Measurements from ENCODE around the gene PRPF40A. TPM values are rescaled to one million over a fixed set of nuclear protein-coding genes. Genes with fewer than 3 reads are reported as not detected.
A peak's percentile ranks its signal among the peaks of the same experiment; 100 is the strongest.

PRPF40A gene
- total RNA-seq, 1 experiment from 2014 or later: 321 TPM

DNA sequence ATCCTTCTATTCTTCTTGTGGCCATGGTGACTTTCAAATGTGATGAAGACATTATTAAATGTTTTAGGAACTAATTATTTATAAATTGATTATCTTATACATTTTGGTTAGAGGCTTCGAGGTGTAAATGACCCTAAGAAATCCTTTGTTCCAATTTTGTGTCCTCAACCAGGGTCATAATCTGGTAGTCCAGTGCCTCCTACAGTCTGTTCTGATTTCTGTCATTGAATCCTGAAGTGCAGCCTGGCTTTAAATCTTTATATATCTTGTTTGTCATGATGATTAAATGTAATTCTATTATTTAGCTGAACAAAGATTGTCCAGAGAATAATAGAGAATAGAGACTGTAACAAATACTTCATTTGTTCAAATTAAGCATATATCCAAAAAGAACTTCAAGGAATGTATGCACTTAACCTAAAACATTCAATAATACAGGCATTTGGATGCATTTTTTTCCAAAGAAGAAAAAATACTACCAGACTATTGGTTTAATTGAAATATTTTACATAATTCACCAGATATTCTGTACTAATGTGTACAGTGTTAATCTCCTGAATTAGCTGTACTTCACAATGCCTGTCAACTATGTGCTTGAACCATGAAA is 89.8 kb downstream of the PRPF40A start:
- in situ Hi-C loops (cut with HindIII; ENCODE audit: low sequenced_read_pairs): no loop called here
- peak; percentile 63 for DNase-seq (ENCODE audit: low spot score)

GRCh38 chr2:152626911-152627339 is 90.3 kb downstream of the PRPF40A start:
- no peak for DNase-seq (ENCODE audit: low spot score)
- in situ Hi-C loops (cut with HindIII; ENCODE audit: low sequenced_read_pairs): no loop called here

GRCh38 chr2:152624805-152625204 is 92.5 kb downstream of the PRPF40A start:
- in situ Hi-C loops (cut with HindIII; ENCODE audit: low sequenced_read_pairs): no loop called here

GRCh38 chr2:152623775-152624174 is 93.5 kb downstream of the PRPF40A start:
- in situ Hi-C loops (cut with HindIII; ENCODE audit: low sequenced_read_pairs): no loop called here
- DNase-seq (ENCODE audit: low spot score): no peak

More at GRCh38 chr2:152624805-152625204, 92.5 kb downstream of the PRPF40A start:
- DNase-seq (ENCODE audit: low spot score): no peak

GRCh38 chr2:152623076-152623740 is 94.1 kb downstream of the PRPF40A start:
- in situ Hi-C loops (cut with HindIII; ENCODE audit: low sequenced_read_pairs): no loop called here
- no peak for DNase-seq (ENCODE audit: low spot score)

DNA sequence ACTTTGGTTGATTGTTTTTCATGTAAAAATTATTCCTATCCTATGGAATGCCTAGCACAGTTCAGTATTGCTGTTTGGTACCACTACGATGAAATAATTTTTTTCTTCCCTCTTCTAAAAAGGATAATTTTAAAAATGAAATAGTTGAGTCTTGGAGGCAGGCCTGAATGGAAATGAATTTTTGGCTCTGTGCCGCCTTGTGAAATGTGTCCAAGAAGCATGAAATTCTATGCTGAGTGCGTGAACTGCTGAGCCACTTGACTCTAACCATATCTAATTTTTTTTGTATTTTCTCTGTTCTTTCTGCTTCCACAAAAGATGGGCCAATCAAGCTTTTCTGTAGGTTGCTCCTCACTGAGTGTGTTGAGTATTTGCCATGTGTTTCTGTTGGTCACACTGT is 95.0 kb downstream of the PRPF40A start:
- in situ Hi-C loops (cut with HindIII; ENCODE audit: low sequenced_read_pairs): no loop called here
- DNase-seq (ENCODE audit: low spot score): peak; percentile 52

DNA sequence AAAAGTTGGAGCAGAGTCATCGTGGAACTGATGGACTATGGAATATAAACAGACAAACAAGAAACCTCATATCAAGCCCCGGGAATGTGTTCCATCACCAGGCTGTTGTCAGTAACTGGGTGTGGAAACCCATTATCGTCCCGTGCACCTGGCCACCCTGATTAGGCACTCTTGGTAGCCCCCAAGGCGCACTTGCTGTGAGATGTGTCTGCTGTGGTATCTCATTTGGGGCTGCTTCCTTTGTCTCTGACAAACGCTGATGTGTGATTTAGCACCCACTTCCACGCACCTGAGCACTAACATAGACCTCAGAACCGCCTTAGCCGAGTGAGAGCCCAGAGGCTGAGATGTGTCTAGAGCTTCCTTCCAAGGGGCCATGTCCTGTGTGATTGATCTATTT is 96.3 kb downstream of the PRPF40A start:
- no peak for DNase-seq (ENCODE audit: low spot score)
- in situ Hi-C loops (cut with HindIII; ENCODE audit: low sequenced_read_pairs): no loop called here

DNA sequence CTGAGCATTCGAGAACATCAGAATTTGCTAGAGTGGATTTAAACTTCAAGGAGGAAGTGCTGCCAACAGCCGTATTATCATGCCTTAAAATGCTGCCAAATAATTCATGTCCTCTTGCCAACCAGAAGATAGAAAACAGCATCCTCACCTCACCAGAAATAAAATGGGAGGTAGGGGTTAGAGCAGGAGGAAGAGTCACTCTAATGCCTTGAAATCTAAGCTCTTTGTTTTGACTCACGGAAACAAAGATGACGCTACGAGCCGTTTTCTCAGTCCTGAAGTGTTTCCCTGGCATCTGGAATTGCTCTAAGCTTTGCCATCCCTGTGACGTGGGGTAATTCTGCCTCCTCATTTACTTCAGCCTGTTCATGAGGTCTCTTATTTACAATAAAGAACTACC is 97.1 kb downstream of the PRPF40A start:
- peak; percentile 71 for DNase-seq (ENCODE audit: low spot score)
- in situ Hi-C loops (cut with HindIII; ENCODE audit: low sequenced_read_pairs): no loop called here

DNA sequence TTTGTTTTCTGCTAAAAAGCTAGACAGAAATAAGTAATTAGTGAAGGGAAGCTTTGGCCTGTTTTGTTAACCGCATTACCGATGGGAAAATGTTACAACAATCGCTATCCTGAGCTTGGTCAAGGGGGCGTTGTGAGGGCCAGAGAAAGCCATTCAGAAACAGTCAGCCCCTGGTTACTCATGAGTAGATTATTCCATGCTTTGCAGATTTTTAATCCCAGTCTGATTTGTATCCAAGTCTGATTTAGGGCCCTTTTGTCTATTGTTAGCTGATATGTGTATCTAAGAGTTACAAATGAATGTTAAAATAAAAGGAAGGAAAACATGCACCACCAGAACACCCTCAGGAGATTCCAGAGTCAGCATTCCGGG is 99.1 kb downstream of the PRPF40A start:
- in situ Hi-C loops (cut with HindIII; ENCODE audit: low sequenced_read_pairs): no loop called here
- DNase-seq (ENCODE audit: low spot score): no peak

DNA sequence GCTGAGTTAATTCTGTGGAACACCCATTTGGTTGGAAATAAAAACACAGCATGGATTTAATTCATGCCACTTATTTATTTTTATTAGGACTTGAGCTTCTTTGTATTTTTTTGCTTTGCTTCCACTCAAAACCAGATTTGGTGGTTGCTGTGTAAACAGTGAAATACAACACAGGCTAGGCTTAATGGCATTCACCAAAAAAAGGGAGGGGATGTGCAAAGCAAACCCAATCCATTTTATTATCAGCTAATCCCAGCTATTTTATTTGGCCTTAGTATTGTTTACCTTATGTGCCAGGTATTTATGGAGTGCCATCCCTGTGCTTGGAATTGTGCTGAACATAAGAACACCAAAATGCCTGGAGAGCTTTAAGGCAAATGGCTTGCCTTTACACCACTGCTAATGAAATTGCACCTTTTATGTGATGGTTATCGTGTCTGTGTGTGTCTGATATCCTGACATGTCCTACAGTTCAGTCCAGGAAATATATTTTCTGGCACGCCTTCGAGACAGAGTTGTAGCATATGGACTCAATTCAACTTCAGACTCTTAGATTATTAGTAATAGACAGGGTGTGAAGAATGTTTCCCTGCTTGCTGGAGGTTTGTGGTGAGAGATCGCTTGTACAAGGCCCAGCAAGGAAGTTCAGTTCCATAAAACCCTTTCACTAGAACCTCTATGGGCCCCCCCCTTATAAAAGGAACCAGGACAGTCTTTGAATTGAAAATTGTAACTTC is 99.6 kb downstream of the PRPF40A start:
- no peak for DNase-seq (ENCODE audit: low spot score)
- in situ Hi-C loops (cut with HindIII; ENCODE audit: low sequenced_read_pairs): no loop called here

DNA sequence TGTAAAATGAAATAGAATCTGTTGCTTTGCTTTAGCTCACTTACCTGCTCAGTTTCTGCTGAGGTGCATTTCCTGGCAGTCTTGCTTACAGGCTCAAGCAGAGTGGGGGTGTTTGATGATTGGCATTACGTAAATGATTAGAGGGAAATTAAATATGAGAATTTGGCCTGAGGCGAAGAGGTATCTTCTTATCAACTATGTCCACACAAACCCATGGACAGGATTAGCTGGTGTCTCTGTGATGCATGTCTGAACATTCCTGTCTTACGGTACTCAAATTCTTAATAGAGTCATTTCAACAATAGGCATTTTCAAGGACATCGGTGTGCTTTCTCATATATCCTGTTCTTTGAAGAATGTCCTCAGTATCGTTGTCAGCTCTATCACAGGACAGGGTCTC is 102.1 kb downstream of the PRPF40A start:
- no peak for DNase-seq (ENCODE audit: low spot score)
- in situ Hi-C loops (cut with HindIII; ENCODE audit: low sequenced_read_pairs): no loop called here

DNA sequence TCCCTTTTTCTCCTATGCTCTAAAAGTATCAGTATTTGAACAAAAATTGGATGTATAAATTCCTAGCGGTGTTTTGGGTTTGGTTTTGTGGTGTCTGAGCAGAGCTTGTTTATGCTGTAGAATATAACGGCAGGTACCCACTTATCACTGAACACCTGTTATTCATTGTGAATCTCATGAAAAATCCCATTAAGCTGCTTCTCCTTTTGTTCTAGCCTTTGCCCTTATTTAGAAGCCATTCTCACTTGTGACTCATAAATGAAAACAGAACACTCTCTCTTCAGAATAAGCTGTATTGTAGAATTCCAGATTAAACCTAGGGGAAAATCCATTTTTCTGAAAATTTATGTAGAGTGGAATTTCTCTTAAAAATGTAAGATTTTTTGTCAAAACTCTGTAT is 104.0 kb downstream of the PRPF40A start:
- in situ Hi-C loops (cut with HindIII; ENCODE audit: low sequenced_read_pairs): no loop called here
- DNase-seq (ENCODE audit: low spot score): no peak

DNA sequence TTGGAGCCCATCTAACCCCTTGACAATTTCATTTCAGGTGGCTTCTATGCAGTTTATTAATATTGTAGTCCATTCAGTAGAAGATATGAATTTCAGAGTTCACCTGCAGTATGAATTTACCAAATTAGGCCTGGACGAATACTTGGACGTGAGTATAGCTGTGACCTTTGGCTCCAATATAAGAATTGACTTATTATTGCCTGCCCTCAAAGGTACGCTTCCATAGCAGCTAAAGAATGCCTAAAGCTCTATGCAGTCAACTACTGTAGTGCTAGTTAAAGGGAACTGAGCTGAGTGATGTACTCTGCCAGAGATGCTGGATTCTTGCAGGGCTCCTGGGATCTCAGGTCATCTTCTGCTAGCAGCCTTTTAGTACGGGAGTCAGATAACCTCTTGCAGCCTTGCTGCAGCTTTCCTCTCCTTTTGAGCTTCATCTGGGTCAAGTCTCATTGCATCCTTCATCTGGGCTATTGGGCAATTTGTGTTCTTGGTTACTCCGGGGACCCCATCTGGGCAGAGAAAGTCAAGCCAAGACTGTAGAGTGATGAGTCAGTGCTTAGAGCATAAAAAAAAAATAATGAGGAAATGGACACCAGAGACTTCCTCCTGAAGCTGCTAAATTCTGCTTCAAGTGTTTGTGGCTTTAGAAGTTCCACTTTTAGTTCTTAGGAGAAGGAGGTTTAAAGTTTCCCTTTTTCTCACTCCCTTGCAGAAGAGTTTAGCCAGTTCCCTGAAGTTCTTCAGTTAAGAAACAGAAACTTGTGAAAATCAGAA is 105.6 kb downstream of the PRPF40A start:
- in situ Hi-C loops (cut with HindIII; ENCODE audit: low sequenced_read_pairs): no loop called here
- DNase-seq (ENCODE audit: low spot score): peak; percentile 30

GRCh38 chr2:152609699-152610098 is 107.6 kb downstream of the PRPF40A start:
- in situ Hi-C loops (cut with HindIII; ENCODE audit: low sequenced_read_pairs): no loop called here
- no peak for DNase-seq (ENCODE audit: low spot score)

GRCh38 chr2:152609154-152609553 is 108.1 kb downstream of the PRPF40A start:
- no peak for DNase-seq (ENCODE audit: low spot score)
- in situ Hi-C loops (cut with HindIII; ENCODE audit: low sequenced_read_pairs): no loop called here

DNA sequence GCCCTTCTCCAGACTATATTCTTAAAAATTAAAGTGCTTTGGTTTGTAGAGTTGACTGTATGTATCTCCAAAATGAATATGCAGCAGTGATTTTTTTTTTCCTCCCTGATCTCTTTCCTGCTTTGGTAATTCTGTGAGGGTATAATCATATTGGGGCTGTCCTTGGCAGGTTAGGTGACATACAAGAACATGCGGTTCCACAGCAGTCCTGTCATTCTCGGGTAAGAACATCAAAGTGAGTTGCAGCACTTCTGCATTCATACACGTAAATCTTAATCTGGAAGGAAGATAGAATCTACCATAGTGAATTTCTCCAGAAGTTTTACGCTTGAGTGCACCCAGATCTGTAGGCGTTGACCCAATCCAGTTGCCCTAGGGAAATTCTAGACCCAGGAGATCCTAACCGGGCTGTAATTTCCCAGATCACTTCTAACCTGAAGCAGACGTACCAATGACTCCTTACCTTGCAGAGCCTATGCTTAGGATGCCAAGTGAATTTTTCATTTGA is 109.4 kb downstream of the PRPF40A start:
- DNase-seq (ENCODE audit: low spot score): no peak
- in situ Hi-C loops (cut with HindIII; ENCODE audit: low sequenced_read_pairs): no loop called here

DNA sequence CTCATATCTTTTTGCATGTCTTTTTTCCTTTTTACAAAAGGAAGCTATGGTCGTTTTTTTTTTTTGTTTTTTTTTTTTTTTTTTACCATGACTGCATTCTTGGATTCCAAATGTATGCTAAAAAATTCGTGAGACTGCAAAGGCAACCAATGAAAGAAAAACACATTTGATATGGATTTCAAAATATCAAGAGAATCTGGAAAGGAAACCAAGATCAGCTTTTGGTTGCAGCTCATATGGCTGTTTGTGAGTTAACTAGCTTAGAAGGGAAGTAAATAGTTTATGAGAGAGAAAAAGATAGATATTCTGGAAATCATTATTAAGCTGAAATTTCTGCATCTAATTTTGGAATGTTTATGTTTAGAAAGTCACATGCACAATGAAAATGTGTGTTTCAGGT is 110.3 kb downstream of the PRPF40A start:
- DNase-seq (ENCODE audit: low spot score): no peak
- in situ Hi-C loops (cut with HindIII; ENCODE audit: low sequenced_read_pairs): no loop called here

DNA sequence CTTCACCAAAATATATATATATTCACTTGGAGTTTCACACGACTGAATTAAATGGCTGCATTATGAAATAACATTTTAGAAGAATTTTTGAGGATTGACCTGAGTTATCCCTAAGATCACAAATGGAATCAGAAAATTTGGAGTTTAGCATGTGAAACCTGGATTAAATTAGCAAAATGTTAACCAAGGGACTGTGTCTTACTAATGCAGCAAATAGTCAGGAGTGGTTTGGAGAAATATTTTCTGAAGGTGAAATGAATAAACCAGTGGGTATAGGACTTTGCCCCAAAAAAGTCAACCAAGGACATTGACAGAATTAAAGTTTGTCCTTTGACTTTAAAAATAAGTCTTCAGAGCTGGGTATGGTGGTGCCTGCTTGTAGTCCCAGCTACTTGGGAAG is 111.2 kb downstream of the PRPF40A start:
- in situ Hi-C loops (cut with HindIII; ENCODE audit: low sequenced_read_pairs): no loop called here
- DNase-seq (ENCODE audit: low spot score): no peak

DNA sequence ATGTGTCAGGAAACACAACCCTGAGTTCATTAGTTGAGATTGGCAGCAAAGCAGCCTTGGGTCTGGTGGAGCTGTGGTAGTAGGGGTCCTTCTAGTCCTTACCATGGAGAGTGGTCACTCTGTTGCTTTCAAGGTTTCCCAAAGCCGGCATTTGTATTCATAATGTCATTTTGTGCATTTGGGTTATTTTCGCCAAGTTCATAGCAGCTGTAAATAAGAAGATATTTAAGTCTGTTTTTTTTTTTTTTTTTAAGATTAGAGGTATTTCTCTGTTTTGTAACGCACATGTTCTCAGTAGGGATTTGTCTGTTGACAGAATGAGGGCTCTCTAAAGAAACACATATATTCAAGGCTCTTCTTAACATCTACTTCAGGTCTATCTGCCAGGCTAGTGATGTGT is 114.1 kb downstream of the PRPF40A start:
- in situ Hi-C loops (cut with HindIII; ENCODE audit: low sequenced_read_pairs): no loop called here
- DNase-seq (ENCODE audit: low spot score): no peak

- DNase-seq (ENCODE audit: low spot score): no peak
Observed at GRCh38 chr2:152602750-152603149, 114.5 kb downstream of the PRPF40A start.

More at GRCh38 chr2:152602750-152603149, 114.5 kb downstream of the PRPF40A start:
- in situ Hi-C loops (cut with HindIII; ENCODE audit: low sequenced_read_pairs): no loop called here

Data from G401 (cell line).